Measurements from ENCODE around the gene HOXB2. TPM values are rescaled to one million over a fixed set of nuclear protein-coding genes. Genes with fewer than 3 reads are reported as not detected.

HOXB2 gene
- total RNA-seq, 1 donor, result 9.0 TPM

- no peak for TF ChIP-seq CTCF (IDR thresholded peaks at IDR 0.05; ENCODE audit: insufficient read depth, low read length)
- DNase-seq (ENCODE audit: low read depth), result no peak
- no peak overlapping the region for H3K4me3 ChIP-seq (ENCODE audit: low read depth, low read length)
Measured at GRCh38 chr17:48503747-48504146, 41.2 kb downstream of the HOXB2 start.

GRCh38 chr17:48502901-48503300 is 42.0 kb downstream of the HOXB2 start:
- DNase-seq (ENCODE audit: low read depth), result no peak
- no peak overlapping the region for H3K4me3 ChIP-seq (ENCODE audit: low read depth, low read length)
- TF ChIP-seq CTCF (IDR thresholded peaks at IDR 0.05; ENCODE audit: insufficient read depth, low read length), result no peak

GRCh38 chr17:48502312-48502711 is 42.6 kb downstream of the HOXB2 start:
- no peak for DNase-seq (ENCODE audit: low read depth)
- TF ChIP-seq CTCF (IDR thresholded peaks at IDR 0.05; ENCODE audit: insufficient read depth, low read length), result no peak
- H3K4me3 ChIP-seq (ENCODE audit: low read depth, low read length), result no peak overlapping the region

GRCh38 chr17:48500435-48501426 is 44.2 kb downstream of the HOXB2 start:
- peak; percentile 28 for TF ChIP-seq CTCF (IDR thresholded peaks at IDR 0.05; ENCODE audit: insufficient read depth, low read length)
- no peak overlapping the region for H3K4me3 ChIP-seq (ENCODE audit: low read depth, low read length)
- DNase-seq (ENCODE audit: low read depth), result peak; percentile 68

- no peak overlapping the region for H3K4me3 ChIP-seq (ENCODE audit: low read depth, low read length)
- no peak for TF ChIP-seq CTCF (IDR thresholded peaks at IDR 0.05; ENCODE audit: insufficient read depth, low read length)
- DNase-seq (ENCODE audit: low read depth), result no peak
Measured at GRCh38 chr17:48499735-48500434, 45.0 kb downstream of the HOXB2 start.

GRCh38 chr17:48499248-48499647 is 45.7 kb downstream of the HOXB2 start:
- no peak for TF ChIP-seq CTCF (IDR thresholded peaks at IDR 0.05; ENCODE audit: insufficient read depth, low read length)
- no peak for DNase-seq (ENCODE audit: low read depth)
- H3K4me3 ChIP-seq (ENCODE audit: low read depth, low read length), result no peak overlapping the region

Measured in fibroblast of the aortic adventitia (primary cell).